ENCODE results near the gene CTNND2. TPM values are rescaled to one million over a fixed set of nuclear protein-coding genes. Genes with fewer than 3 reads are reported as not detected.

CTNND2 gene
- total RNA-seq, 1 experiment from 2014 or later = 2.9 TPM

DNA sequence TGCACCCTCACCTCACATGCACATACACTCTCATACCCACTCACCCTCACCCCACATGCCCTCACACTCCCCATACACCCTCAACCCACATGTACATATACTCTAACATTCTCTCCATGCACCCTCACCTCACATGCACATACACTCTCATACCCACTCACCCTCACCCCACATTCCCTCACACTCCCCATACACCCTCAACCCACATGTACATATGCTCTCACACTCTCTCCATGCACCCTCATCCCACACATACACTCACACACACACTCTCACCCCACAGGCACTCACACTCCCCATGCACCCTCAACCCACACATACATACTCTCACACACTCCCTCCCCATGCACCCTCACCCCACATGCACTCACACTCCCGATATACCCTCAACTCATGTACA, 593.0 kb downstream of the CTNND2 start:
- Histone ChIP-seq H3K4me3 (ENCODE audit: insufficient read depth, low read depth, low read length) (no peak overlapping the region), H3K36me3 (replicated peaks; ENCODE audit: control insufficient read depth, insufficient read depth, low read length) (no peaks in the 10 kb centered on the region), H3K27me3 (ENCODE audit: control insufficient read depth, insufficient read depth, low read length) (no peaks in the 10 kb centered on the region)
- DNase-seq = no peak

DNA sequence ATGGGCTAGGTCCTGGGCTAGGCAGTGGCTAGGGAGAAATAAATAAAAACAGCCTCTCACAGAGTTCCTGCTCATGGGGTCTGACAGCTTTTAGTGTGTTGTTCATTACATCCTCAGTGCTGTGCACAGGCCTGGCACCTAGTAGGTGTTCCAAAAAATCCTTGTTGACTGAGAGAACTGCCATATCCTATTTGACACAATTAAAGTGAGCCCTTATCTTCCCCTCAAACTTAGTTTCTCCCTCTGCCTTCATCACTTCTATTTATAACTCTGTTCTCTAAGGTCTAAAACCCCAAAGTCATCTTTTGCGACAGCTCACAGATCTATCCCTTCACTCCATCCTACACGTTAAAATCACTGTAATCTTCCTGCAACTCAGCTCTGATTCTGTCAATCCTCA, 594.1 kb downstream of the CTNND2 start:
- Histone ChIP-seq H3K4me3 (ENCODE audit: insufficient read depth, low read depth, low read length) (no peak overlapping the region), H3K27me3 (ENCODE audit: control insufficient read depth, insufficient read depth, low read length) (no peaks in the 10 kb centered on the region), H3K36me3 (replicated peaks; ENCODE audit: control insufficient read depth, insufficient read depth, low read length) (no peaks in the 10 kb centered on the region)
- no peak for DNase-seq

GRCh38 chr5:11306365-11306764, 597.9 kb downstream of the CTNND2 start:
- Histone ChIP-seq H3K36me3 (replicated peaks; ENCODE audit: control insufficient read depth, insufficient read depth, low read length) (no peaks in the 10 kb centered on the region), H3K4me3 (ENCODE audit: insufficient read depth, low read depth, low read length) (no peak overlapping the region), H3K27me3 (ENCODE audit: control insufficient read depth, insufficient read depth, low read length) (no peaks in the 10 kb centered on the region)
- DNase-seq = no peak

GRCh38 chr5:11305245-11305644, 599.0 kb downstream of the CTNND2 start:
- Histone ChIP-seq H3K4me3 (ENCODE audit: insufficient read depth, low read depth, low read length) (no peak overlapping the region), H3K27me3 (ENCODE audit: control insufficient read depth, insufficient read depth, low read length) (no peaks in the 10 kb centered on the region), H3K36me3 (replicated peaks; ENCODE audit: control insufficient read depth, insufficient read depth, low read length) (no peaks in the 10 kb centered on the region)
- DNase-seq = no peak

DNA sequence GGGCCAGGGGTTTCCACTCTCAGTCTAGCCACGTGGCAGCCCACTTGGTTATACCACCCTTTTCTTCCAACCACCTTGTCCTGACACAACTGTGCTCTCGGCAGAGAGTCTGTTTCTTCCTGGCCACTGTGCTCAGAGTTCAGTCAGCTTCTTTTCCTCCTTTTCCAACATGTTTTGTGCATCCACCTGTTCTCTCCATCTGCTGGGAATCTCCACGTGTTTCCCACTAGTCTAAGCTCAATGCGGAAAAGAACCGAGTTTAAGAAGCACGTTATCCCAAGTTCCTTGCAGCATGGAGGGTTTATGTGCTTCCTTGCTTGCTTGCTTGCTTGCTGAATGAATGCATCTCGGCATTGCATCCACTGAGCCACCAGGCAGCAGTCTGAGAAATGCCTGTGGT, 599.6 kb downstream of the CTNND2 start:
- H3K36me3 ChIP-seq (replicated peaks; ENCODE audit: control insufficient read depth, insufficient read depth, low read length) = no peaks in the 10 kb centered on the region
- DNase-seq = no peak
- no peak overlapping the region for H3K4me3 ChIP-seq (ENCODE audit: insufficient read depth, low read depth, low read length)
- H3K27me3 ChIP-seq (ENCODE audit: control insufficient read depth, insufficient read depth, low read length) = no peaks in the 10 kb centered on the region

GRCh38 chr5:11302663-11303062, 601.6 kb downstream of the CTNND2 start:
- Histone ChIP-seq H3K4me3 (ENCODE audit: insufficient read depth, low read depth, low read length) (no peak overlapping the region), H3K27me3 (ENCODE audit: control insufficient read depth, insufficient read depth, low read length) (no peaks in the 10 kb centered on the region), H3K36me3 (replicated peaks; ENCODE audit: control insufficient read depth, insufficient read depth, low read length) (no peaks in the 10 kb centered on the region)
- DNase-seq = no peak

- no peak for DNase-seq
- Histone ChIP-seq H3K4me3 (ENCODE audit: insufficient read depth, low read depth, low read length) (no peak overlapping the region), H3K27me3 (ENCODE audit: control insufficient read depth, insufficient read depth, low read length) (no peaks in the 10 kb centered on the region), H3K36me3 (replicated peaks; ENCODE audit: control insufficient read depth, insufficient read depth, low read length) (no peaks in the 10 kb centered on the region)
Measured at GRCh38 chr5:11301171-11301570, 603.1 kb downstream of the CTNND2 start.

DNA sequence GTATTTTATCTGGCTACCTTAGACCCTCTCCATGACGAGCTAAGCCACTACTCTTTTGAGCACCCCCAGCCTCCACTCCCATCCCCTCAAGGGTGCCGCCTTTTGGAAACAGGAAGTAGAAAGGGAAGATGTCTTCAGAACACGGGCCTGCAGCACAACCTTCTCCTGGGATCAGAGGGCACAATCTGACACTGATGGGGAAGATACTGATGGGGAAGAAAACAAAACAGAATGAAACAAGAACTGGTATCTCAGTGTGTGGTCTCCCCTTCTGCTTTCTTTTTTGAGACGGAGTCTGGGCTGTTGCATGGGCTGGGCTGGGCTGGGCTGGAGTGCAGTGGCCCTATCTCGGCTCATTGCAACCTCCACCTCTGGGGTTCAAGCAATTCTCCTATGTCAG, 603.5 kb downstream of the CTNND2 start:
- no peaks in the 10 kb centered on the region for H3K27me3 ChIP-seq (ENCODE audit: control insufficient read depth, insufficient read depth, low read length)
- no peaks in the 10 kb centered on the region for H3K36me3 ChIP-seq (replicated peaks; ENCODE audit: control insufficient read depth, insufficient read depth, low read length)
- no peak overlapping the region for H3K4me3 ChIP-seq (ENCODE audit: insufficient read depth, low read depth, low read length)
- DNase-seq = no peak

- no peak for DNase-seq
- no peak overlapping the region for H3K4me3 ChIP-seq (ENCODE audit: insufficient read depth, low read depth, low read length)
- H3K36me3 ChIP-seq (replicated peaks; ENCODE audit: control insufficient read depth, insufficient read depth, low read length) = no peaks in the 10 kb centered on the region
- H3K27me3 ChIP-seq (ENCODE audit: control insufficient read depth, insufficient read depth, low read length) = no peaks in the 10 kb centered on the region
Measured at GRCh38 chr5:11298877-11299276, 605.4 kb downstream of the CTNND2 start.

DNA sequence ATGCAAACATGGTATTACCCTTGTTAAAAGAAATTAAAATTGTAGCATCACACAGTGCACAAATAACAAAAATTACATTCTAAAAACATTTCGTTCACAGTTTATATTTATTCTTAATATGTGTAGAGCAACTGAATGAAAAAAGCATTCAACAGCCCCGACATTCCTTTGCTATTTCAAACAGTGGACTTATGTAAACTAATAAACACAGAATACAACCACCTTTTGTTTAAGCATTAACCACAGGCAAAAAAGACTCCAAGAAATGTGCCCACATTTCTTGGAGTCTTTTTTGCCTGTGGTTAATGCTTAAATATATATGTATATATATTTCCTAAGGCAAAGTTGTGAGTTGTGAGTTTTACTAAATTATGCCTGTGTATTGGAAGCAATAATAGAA, 610.7 kb downstream of the CTNND2 start:
- Histone ChIP-seq H3K36me3 (replicated peaks; ENCODE audit: control insufficient read depth, insufficient read depth, low read length) (no peaks in the 10 kb centered on the region), H3K4me3 (ENCODE audit: insufficient read depth, low read depth, low read length) (no peak overlapping the region), H3K27me3 (ENCODE audit: control insufficient read depth, insufficient read depth, low read length) (no peaks in the 10 kb centered on the region)
- DNase-seq = no peak

GRCh38 chr5:11292648-11293356, 611.4 kb downstream of the CTNND2 start:
- H3K4me3 ChIP-seq (ENCODE audit: insufficient read depth, low read depth, low read length) = no peak overlapping the region
- no peak for DNase-seq
- H3K36me3 ChIP-seq (replicated peaks; ENCODE audit: control insufficient read depth, insufficient read depth, low read length) = no peaks in the 10 kb centered on the region
- H3K27me3 ChIP-seq (ENCODE audit: control insufficient read depth, insufficient read depth, low read length) = no peaks in the 10 kb centered on the region

DNA sequence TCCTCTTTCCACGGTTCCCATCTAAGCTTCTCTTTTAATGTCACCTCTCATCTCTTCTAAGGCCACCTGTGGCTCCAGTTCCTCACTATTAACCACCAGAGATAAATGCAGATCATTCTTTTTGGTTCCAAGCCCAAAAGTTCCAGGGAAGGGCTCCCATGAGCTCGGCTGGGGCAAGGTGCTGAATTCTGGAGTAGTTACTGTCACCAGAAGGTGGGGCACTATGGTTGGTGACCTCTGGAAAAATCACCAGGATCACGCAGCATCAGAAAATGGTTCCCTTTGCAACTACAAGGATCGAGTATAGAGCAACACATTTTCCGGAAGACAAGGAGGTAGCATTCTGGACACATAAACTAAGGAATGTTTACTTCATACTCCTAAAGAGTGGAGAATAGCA, 614.5 kb downstream of the CTNND2 start:
- Histone ChIP-seq H3K4me3 (ENCODE audit: insufficient read depth, low read depth, low read length) (no peak overlapping the region), H3K36me3 (replicated peaks; ENCODE audit: control insufficient read depth, insufficient read depth, low read length) (no peaks in the 10 kb centered on the region), H3K27me3 (ENCODE audit: control insufficient read depth, insufficient read depth, low read length) (no peaks in the 10 kb centered on the region)
- DNase-seq = peak; percentile 13

GRCh38 chr5:11289208-11289607, 615.0 kb downstream of the CTNND2 start:
- Histone ChIP-seq H3K4me3 (ENCODE audit: insufficient read depth, low read depth, low read length) (no peak overlapping the region), H3K36me3 (replicated peaks; ENCODE audit: control insufficient read depth, insufficient read depth, low read length) (no peaks in the 10 kb centered on the region), H3K27me3 (ENCODE audit: control insufficient read depth, insufficient read depth, low read length) (no peaks in the 10 kb centered on the region)
- no peak for DNase-seq

DNA sequence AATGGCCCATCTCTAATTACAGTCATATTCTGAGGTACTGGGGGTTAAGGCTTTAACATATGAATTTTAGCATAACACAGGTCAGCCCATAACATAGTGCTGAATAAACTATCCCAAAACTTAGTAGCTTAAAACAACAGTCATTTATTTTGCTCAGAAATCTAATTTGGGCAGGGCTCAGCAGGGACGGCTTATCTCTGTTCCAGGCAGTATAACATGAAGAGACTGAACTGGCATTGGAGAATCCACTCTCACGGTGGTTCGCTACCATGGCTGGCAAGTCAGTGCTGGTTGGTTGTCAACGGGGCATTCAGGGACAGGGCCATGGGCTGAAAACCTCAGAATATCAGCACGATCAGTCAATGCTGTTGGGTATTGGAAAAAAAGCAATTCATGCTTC, 622.4 kb downstream of the CTNND2 start:
- no peaks in the 10 kb centered on the region for H3K36me3 ChIP-seq (replicated peaks; ENCODE audit: control insufficient read depth, insufficient read depth, low read length)
- H3K27me3 ChIP-seq (ENCODE audit: control insufficient read depth, insufficient read depth, low read length) = no peaks in the 10 kb centered on the region
- no peak overlapping the region for H3K4me3 ChIP-seq (ENCODE audit: insufficient read depth, low read depth, low read length)
- no peak for DNase-seq

GRCh38 chr5:11277323-11277722, 626.9 kb downstream of the CTNND2 start:
- H3K36me3 ChIP-seq (replicated peaks; ENCODE audit: control insufficient read depth, insufficient read depth, low read length) = no peaks in the 10 kb centered on the region
- no peaks in the 10 kb centered on the region for H3K27me3 ChIP-seq (ENCODE audit: control insufficient read depth, insufficient read depth, low read length)
- H3K4me3 ChIP-seq (ENCODE audit: insufficient read depth, low read depth, low read length) = no peak overlapping the region
- no peak for DNase-seq
